K562 (cell line): ENCODE results near the gene CACNA1A.

Experiments
- ELF2 ChIP-seq: fragments of 250-450 bp; sonication (Bioruptor Pico); IDR thresholded peaks from 2 replicates; pipeline ENCODE4 v1.5.0; 2021; ENCODE audit warnings: mild to moderate bottlenecking
- ERF ChIP-seq: fragments of 450-650 bp; formaldehyde crosslinking; IDR thresholded peaks from 2 replicates; pipeline ENCODE4 v1.4.0; 2020; ENCODE audit warnings: mild to moderate bottlenecking, mixed read lengths
- ESRRA ChIP-seq: fragments of 450-650 bp; IDR thresholded peaks from 2 replicates; pipeline ENCODE4 v1.6.1; 2014; ENCODE audit warnings: low read depth, mild to moderate bottlenecking, moderate library complexity, borderline replicate concordance
- GTF2F1 ChIP-seq: IDR thresholded peaks from 2 replicates; pipeline ENCODE4 v1.6.1; 2011; ENCODE audit warnings: low read depth, low read length, improper control_type of control experiment
- OTX1 ChIP-seq: fragments of 450-650 bp; formaldehyde crosslinking; IDR thresholded peaks from 2 replicates; pipeline ENCODE4 v1.4.0; 2022; ENCODE audit warnings: mild to moderate bottlenecking
- PRPF4 ChIP-seq: fragments of 200-400 bp; formaldehyde crosslinking; IDR thresholded peaks from one replicate; pipeline ENCODE4 v1.6.1; 2017; ENCODE audit warnings: low read length, low read depth, mild to moderate bottlenecking; ENCODE audit not compliant: insufficient read depth, poor library complexity, severe bottlenecking
- RBBP5 ChIP-seq: fragments of 200-600 bp; sonication (generic); IDR thresholded peaks from 2 replicates; pipeline ENCODE4 v1.6.1; 2012; ENCODE audit warnings: borderline replicate concordance, mild to moderate bottlenecking, low read length, control low read depth, inconsistent platforms; ENCODE audit not compliant: insufficient read depth, poor library complexity, severe bottlenecking
- SMAD3 ChIP-seq: fragments of 450-650 bp; formaldehyde crosslinking; conservative IDR thresholded peaks from 2 replicates; pipeline ENCODE4 v1.4.0; 2020; ENCODE audit warnings: mild to moderate bottlenecking
- SMC3 ChIP-seq: conservative IDR thresholded peaks from 2 replicates; pipeline ENCODE4 v1.6.1; 2011; ENCODE audit warnings: low read depth, low read length, improper control_type of control experiment; ENCODE audit not compliant: insufficient read depth
- SRSF9 ChIP-seq: fragments of 200-400 bp; formaldehyde crosslinking; IDR thresholded peaks from 2 replicates; pipeline ENCODE4 v1.6.1; 2017; ENCODE audit warnings: low read depth, low read length, borderline replicate concordance
- TOE1 ChIP-seq, 2 experiments: fragments of 450-650 bp in 1 of 2; sonication (generic) in 1 of 2; formaldehyde crosslinking in 1 of 2; IDR thresholded peaks; 2 replicates each; pipeline versions ENCODE4 v1.7.1 to v1.8.0; 2016 to 2022; ENCODE audit warnings: borderline replicate concordance in 2 of 2, mild to moderate bottlenecking in 2 of 2, antibody characterized with exemption in 1 of 2, inconsistent platforms in 1 of 2, low read depth in 1 of 2, missing genetic modification reagents in 1 of 2, moderate library complexity in 1 of 2
- YBX1 ChIP-seq: fragments of 450-650 bp; IDR thresholded peaks from 2 replicates; pipeline ENCODE4 v1.7.1; 2016; ENCODE audit warnings: mild to moderate bottlenecking
- ZKSCAN8 ChIP-seq: fragments of 200-800 bp; sonication (Bioruptor generic); IDR thresholded peaks from 2 replicates; pipeline ENCODE4 v1.6.1; 2016; ENCODE audit warnings: missing genetic modification characterization, missing compliant biosample characterization
- TF ChIP-seq, protein P1 (sequence below), 3 experiments: IDR thresholded peaks in 2 of 3; conservative IDR thresholded peaks in 1 of 3; 2 replicates each; pipeline ENCODE4 v1.5.1; 2011 to 2012; ENCODE audit warnings: low read length in 3 of 3, mild to moderate bottlenecking in 3 of 3, control low read depth in 2 of 3, improper control_type of control experiment in 1 of 3, inconsistent platforms in 1 of 3, low read depth in 1 of 3, mixed read lengths in 1 of 3, moderate library complexity in 1 of 3; ENCODE audit not compliant: insufficient read depth in 2 of 3

DNA sequence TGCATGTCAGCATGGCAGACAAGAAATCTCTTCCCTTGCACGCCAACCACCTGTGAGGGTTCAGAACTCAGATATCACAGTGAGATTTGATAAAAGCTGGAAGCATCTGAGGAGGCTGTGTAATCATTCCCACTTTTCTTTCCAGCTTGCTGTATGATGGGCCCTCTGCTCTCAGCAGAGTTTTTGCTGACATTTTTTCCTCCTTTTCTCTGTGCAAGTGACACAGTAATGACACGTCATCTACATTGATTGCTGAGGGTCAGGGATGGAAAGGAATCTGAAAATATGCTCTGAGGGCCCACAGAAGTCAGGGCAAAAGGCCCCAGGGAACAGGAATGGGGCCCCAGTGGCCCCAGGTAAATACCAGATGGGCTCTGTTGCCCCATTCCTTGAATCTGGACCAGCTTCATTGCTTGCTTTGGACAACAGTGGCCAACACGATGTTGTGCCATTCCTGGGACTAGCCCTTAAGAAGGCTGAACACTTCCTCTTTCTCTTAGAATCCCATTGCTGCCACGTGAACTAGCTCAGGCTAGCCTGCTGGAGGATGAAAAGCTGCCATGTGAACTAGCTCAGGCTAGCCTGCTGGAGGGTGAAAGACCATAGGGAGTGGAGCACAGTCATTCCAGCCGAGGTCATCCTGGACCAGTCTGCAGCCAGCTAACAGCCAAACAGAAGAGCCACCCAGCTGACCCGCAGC, 68.2 kb downstream of the CACNA1A start:
- no peak for TF ChIP-seq RBBP5
- TF ChIP-seq ZKSCAN8, result no peak
- no peak for TF ChIP-seq OTX1
- no peak for TF ChIP-seq YBX1
- TF ChIP-seq SMC3, result no peak
- TF ChIP-seq GTF2F1, result no peak
- no peak for TF ChIP-seq ELF2
- TF ChIP-seq PRPF4, result no peak
- TF ChIP-seq, protein P1, sequence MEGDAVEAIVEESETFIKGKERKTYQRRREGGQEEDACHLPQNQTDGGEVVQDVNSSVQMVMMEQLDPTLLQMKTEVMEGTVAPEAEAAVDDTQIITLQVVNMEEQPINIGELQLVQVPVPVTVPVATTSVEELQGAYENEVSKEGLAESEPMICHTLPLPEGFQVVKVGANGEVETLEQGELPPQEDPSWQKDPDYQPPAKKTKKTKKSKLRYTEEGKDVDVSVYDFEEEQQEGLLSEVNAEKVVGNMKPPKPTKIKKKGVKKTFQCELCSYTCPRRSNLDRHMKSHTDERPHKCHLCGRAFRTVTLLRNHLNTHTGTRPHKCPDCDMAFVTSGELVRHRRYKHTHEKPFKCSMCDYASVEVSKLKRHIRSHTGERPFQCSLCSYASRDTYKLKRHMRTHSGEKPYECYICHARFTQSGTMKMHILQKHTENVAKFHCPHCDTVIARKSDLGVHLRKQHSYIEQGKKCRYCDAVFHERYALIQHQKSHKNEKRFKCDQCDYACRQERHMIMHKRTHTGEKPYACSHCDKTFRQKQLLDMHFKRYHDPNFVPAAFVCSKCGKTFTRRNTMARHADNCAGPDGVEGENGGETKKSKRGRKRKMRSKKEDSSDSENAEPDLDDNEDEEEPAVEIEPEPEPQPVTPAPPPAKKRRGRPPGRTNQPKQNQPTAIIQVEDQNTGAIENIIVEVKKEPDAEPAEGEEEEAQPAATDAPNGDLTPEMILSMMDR (IDR thresholded peaks at IDR 0.05 in 2 of 3, conservative IDR thresholded peaks at IDR 0.05 in 1 of 3; ENCODE audit: insufficient read depth in 2 of 3, low read depth in 1 of 3, low read length in 3 of 3), result no peak
- no peak for TF ChIP-seq ERF
- no peak for TF ChIP-seq SRSF9
- no peak for TF ChIP-seq TOE1 (IDR thresholded peaks at IDR 0.05; ENCODE audit: borderline replicate concordance)
- no peak for TF ChIP-seq TOE1 (CRISPR knock-in tag; IDR thresholded peaks at IDR 0.05; ENCODE audit: borderline replicate concordance, low read depth)
- TF ChIP-seq SMAD3 (CRISPR knock-in tag), result no peak
- TF ChIP-seq ESRRA, result no peak
